B cell (primary cell): ENCODE data around the gene PRH1. TPM values are rescaled to one million over a fixed set of nuclear protein-coding genes. Genes with fewer than 3 reads are reported as not detected.

ENCODE experiments used
- ATAC-seq: fragments of 200-7000 bp; cut with Tn5 transposase; one replicate; pipeline ENCODE4 v1.10.0; 2021; ENCODE audit warnings: low read depth, mild to moderate bottlenecking, moderate number of reproducible peaks, moderate library complexity
- CTCF ChIA-PET: fragments of 350-600 bp; sonication (Branson Sonifier 250); formaldehyde crosslinking; loops from one replicate; lab custom pipeline; 2021; ENCODE audit warnings: antibody characterized with exemption, inconsistent platforms; lab: Charles Lee
- POLR2A ChIA-PET: fragments of 350-600 bp; sonication (Branson Sonifier 250); formaldehyde crosslinking; loops from one replicate; lab custom pipeline; 2021; ENCODE audit warnings: antibody characterized with exemption; lab: Charles Lee
- DNase-seq: peaks from one replicate; pipeline ENCODE4 v3.0.0; 2013
- H2AFZ ChIP-seq: 2 replicates; pipeline ENCODE4 v1.6.1; 2012; ENCODE audit warnings: mild to moderate bottlenecking, low read depth, low read length; ENCODE audit not compliant: insufficient read depth, poor library complexity, severe bottlenecking
- H3K27ac ChIP-seq, 2 donors: 1 replicate in 1 of 2; 2 replicates in 1 of 2; pipeline ENCODE4 v1.5.1; 2012 to 2013; ENCODE audit warnings: low read length in 2 of 2, mild to moderate bottlenecking in 2 of 2, moderate library complexity in 1 of 2
- H3K27me3 ChIP-seq, 4 experiments: fragments of 200-600 bp in 1 of 4; sonication (generic) in 1 of 4; replicated peaks in 1 of 4; 1 replicate in 2 of 4; 2 replicates in 2 of 4; pipeline versions ENCODE4 v1.6.1 to v1.7.0; 2013 to 2016; ENCODE audit warnings: low read length in 3 of 4, mild to moderate bottlenecking in 2 of 4, mixed read lengths in 1 of 4, moderate library complexity in 1 of 4; ENCODE audit not compliant: insufficient read depth in 4 of 4, control insufficient read depth in 3 of 4; ENCODE audit errors: control extremely low read depth in 1 of 4
- H3K36me3 ChIP-seq, 2 experiments: replicated peaks in 1 of 2; 1 replicate in 1 of 2; 2 replicates in 1 of 2; pipeline versions ENCODE4 v1.6.1 to v1.7.1; 2013; ENCODE audit warnings: low read length in 1 of 2; ENCODE audit not compliant: insufficient read depth in 2 of 2, control insufficient read depth in 1 of 2; ENCODE audit errors: control extremely low read depth in 1 of 2, extremely low read depth in 1 of 2
- H3K4me1 ChIP-seq, 2 donors: fragments of 200-600 bp in 1 of 2; sonication (generic) in 1 of 2; 1 replicate in 1 of 2; 2 replicates in 1 of 2; pipeline versions ENCODE4 v1.5.1 to v1.6.1; 2013 to 2017; ENCODE audit warnings: low read length in 2 of 2; ENCODE audit not compliant: control insufficient read depth in 2 of 2, insufficient read depth in 2 of 2
- H3K4me2 ChIP-seq: replicated peaks from 2 replicates; pipeline ENCODE3; 2012; ENCODE audit warnings: mild to moderate bottlenecking, low read depth, low read length; ENCODE audit not compliant: poor library complexity, severe bottlenecking
- H3K4me3 ChIP-seq, 5 experiments: fragments of 200-600 bp in 1 of 5; sonication (generic) in 1 of 5; 1 replicate in 3 of 5; 2 replicates in 2 of 5; pipeline versions ENCODE4 v1.5.1 to v1.7.0; 2011 to 2016; ENCODE audit warnings: low read length in 4 of 5, mild to moderate bottlenecking in 4 of 5, low read depth in 2 of 5, control low read depth in 1 of 5, moderate library complexity in 1 of 5; ENCODE audit not compliant: insufficient read depth in 1 of 5; ENCODE audit errors: control extremely low read depth in 1 of 5, extremely low read depth in 1 of 5
- H3K79me2 ChIP-seq: fragments of 200-600 bp; sonication (generic); one replicate; pipeline ENCODE4 v1.6.0; 2016; ENCODE audit warnings: low read length; ENCODE audit not compliant: control insufficient read depth, insufficient read depth
- H3K9ac ChIP-seq: fragments of 200-600 bp; sonication (generic); 2 replicates; pipeline ENCODE4 v1.6.1; 2017; ENCODE audit warnings: mild to moderate bottlenecking, low read length, moderate library complexity
- H3K9me3 ChIP-seq, 3 donors: one replicate each; pipeline versions ENCODE4 v1.6.1 to v1.7.1; 2013; ENCODE audit warnings: low read length in 2 of 3; ENCODE audit not compliant: control insufficient read depth in 2 of 3, insufficient read depth in 1 of 3; ENCODE audit errors: control extremely low read depth in 1 of 3
- H4K20me1 ChIP-seq: 2 replicates; pipeline ENCODE4 v1.6.0; 2012; ENCODE audit warnings: mild to moderate bottlenecking, low read length; ENCODE audit not compliant: insufficient read depth, control insufficient read depth, poor library complexity, severe bottlenecking
- H3K27ac Mint-ChIP-seq: one replicate; pipeline ENCODE4 v1.8.0; 2021; ENCODE audit warnings: mixed read lengths
- H3K27me3 Mint-ChIP-seq: one replicate; pipeline ENCODE4 v1.8.0; 2021; ENCODE audit warnings: mixed read lengths
- H3K4me1 Mint-ChIP-seq: one replicate; pipeline ENCODE4 v1.8.0; 2021; ENCODE audit warnings: mixed read lengths
- H3K4me3 Mint-ChIP-seq: one replicate; pipeline ENCODE4 v1.8.0; 2021; ENCODE audit warnings: mixed read lengths
- H3K9me3 Mint-ChIP-seq: one replicate; pipeline ENCODE4 v1.8.0; 2022; ENCODE audit warnings: mixed read lengths; ENCODE audit not compliant: insufficient read depth
- EZH2 ChIP-seq: IDR thresholded peaks from 2 replicates; pipeline ENCODE4 v1.6.1; 2012; ENCODE audit warnings: borderline replicate concordance, low read depth, mild to moderate bottlenecking, moderate library complexity, low read length; ENCODE audit not compliant: insufficient read depth, poor library complexity, severe bottlenecking
- WGBS: methylation state at CpG from one replicate; pipeline ENCODE4 v1.1.5; 2013; ENCODE audit warnings: missing lambda C conversion rate; ENCODE audit not compliant: insufficient coverage; 5-methylcytosine and 5-hydroxymethylcytosine counted together
- intact Hi-C: fragments of 100-400 bp; cut with micrococcal nuclease; formaldehyde crosslinking; loops from one replicate; pipeline ENCODE4 v1.10.0; 2022
- polyA minus RNA-seq: library from RNA; depleted of rRNA, polyadenylated mRNA; stranded (reverse); fragments of >200 nt; gene quantifications from 2 replicates; pipeline ENCODE4 v1.2.3, GENCODE V29; 2012
- polyA plus RNA-seq: library from polyadenylated mRNA; depleted of rRNA; stranded (reverse); fragments of >200 nt; gene quantifications from 2 replicates; pipeline ENCODE4 v1.2.3, GENCODE V29; 2012
- total RNA-seq, 2 donors: library from RNA; stranded (reverse); fragments of 120-200 nt in 1 of 2; gene quantifications; 1 replicate in 1 of 2; 2 replicates in 1 of 2; pipeline versions ENCODE4 v1.2.3 to v1.2.4, GENCODE V29; 2013 to 2022
- TF ChIP-seq, protein P1 (sequence below): fragments of 200-600 bp; IDR thresholded peaks from one replicate; pipeline ENCODE4 v1.8.0; 2022; ENCODE audit warnings: antibody characterized with exemption, mild to moderate bottlenecking

PRH1 gene
- total RNA-seq = 33.6 and 39.7 TPM in 2 replicates
- total RNA-seq (2013) = 29.6 TPM
- 5.9 and 20.9 TPM in 2 replicates for polyA plus RNA-seq
- polyA minus RNA-seq = 14.1 and 34.7 TPM in 2 replicates

- Mint-ChIP-seq H3K4me1 (no peaks in the 10 kb centered on the region), H3K27ac (no peak within 1 kb of the TSS), H3K27me3 (no peaks in the 10 kb centered on the region), H3K9me3 (no peaks in the 10 kb centered on the region), H3K4me3 (no peak within 1 kb of the TSS)
- DNase-seq (no peak), ATAC-seq (no peak)
- Histone ChIP-seq H3K4me3 (no peak within 1 kb of the TSS), H3K9ac (no peak within 1 kb of the TSS), H2AFZ (no peak within 1 kb of the TSS), H3K9me3 (no peaks in the 10 kb centered on the region), H3K27ac (no peak within 1 kb of the TSS), H3K4me2 (no peak within 1 kb of the TSS), H3K4me1 (no peaks in the 10 kb centered on the region), H3K36me3 (no peaks in the 10 kb centered on the region), H3K79me2 (no peaks in the 10 kb centered on the region), H3K27me3 (no peaks in the 10 kb centered on the region), H4K20me1 (no peaks in the 10 kb centered on the region)
- WGBS = 97% methylated on average over 5 of the region's 6 CpGs
- CTCF ChIA-PET = no interaction called here
- POLR2A ChIA-PET = no interaction called here
- intact Hi-C loops = no loop called here
- no peak for TF ChIP-seq EZH2
- TF ChIP-seq, protein P1, sequence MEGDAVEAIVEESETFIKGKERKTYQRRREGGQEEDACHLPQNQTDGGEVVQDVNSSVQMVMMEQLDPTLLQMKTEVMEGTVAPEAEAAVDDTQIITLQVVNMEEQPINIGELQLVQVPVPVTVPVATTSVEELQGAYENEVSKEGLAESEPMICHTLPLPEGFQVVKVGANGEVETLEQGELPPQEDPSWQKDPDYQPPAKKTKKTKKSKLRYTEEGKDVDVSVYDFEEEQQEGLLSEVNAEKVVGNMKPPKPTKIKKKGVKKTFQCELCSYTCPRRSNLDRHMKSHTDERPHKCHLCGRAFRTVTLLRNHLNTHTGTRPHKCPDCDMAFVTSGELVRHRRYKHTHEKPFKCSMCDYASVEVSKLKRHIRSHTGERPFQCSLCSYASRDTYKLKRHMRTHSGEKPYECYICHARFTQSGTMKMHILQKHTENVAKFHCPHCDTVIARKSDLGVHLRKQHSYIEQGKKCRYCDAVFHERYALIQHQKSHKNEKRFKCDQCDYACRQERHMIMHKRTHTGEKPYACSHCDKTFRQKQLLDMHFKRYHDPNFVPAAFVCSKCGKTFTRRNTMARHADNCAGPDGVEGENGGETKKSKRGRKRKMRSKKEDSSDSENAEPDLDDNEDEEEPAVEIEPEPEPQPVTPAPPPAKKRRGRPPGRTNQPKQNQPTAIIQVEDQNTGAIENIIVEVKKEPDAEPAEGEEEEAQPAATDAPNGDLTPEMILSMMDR = no peak
Observed at GRCh38 chr12:10884086-10884725, at the start of gene PRH1. Gene PRH1 (minus strand): TSS chr12:10884255. CDS start chr12:10884217, 38 bp downstream.

GRCh38 chr12:10928746-10929286 lies 44.8 kb upstream of the PRH1 start, which contains the start of gene PRH2:
Gene PRH2 (plus strand): TSS chr12:10929236. CDS start chr12:10929274, 38 bp downstream.
- CTCF ChIA-PET = no interaction called here
- ATAC-seq = no peak

More at GRCh38 chr12:10928746-10929286, 44.8 kb upstream of the PRH1 start, which contains the start of gene PRH2:
- Histone ChIP-seq H3K79me2 (no peaks in the 10 kb centered on the region), H3K36me3 (no peaks in the 10 kb centered on the region), H3K4me1 (no peaks in the 10 kb centered on the region), H3K4me2 (no peak within 1 kb of the TSS), H3K4me3 (no peak within 1 kb of the TSS), H3K27ac (no peak within 1 kb of the TSS), H3K9ac (no peak within 1 kb of the TSS), H3K27me3 (no peaks in the 10 kb centered on the region), H2AFZ (no peak within 1 kb of the TSS), H4K20me1 (no peaks in the 10 kb centered on the region), H3K9me3 (peaks cover 0 to 1% (median 0%) of the 10 kb centered on the region in 3 donors)
- H3K27ac Mint-ChIP-seq = no peak within 1 kb of the TSS
- H3K27me3 Mint-ChIP-seq = no peaks in the 10 kb centered on the region
- no peaks in the 10 kb centered on the region for H3K9me3 Mint-ChIP-seq
- H3K4me1 Mint-ChIP-seq = no peaks in the 10 kb centered on the region
- no peak within 1 kb of the TSS for H3K4me3 Mint-ChIP-seq
- no peak for DNase-seq
- intact Hi-C loops = no loop called here
- 94% methylated on average over 4 of the region's 5 CpGs for WGBS
- POLR2A ChIA-PET = no interaction called here
- TF ChIP-seq, protein P1 = no peak
